Gastrocnemius medialis (tissue), 4 donors: ENCODE results near the gene PIP4K2A.
"Not testable (repeated sequence)": the region's sequence is repeated elsewhere in the genome, so short reads cannot be mapped to it uniquely, and the experiment has no call there.

Source experiments
- POLR2A ChIP-seq, 2 donors: fragments of 450-650 bp; IDR thresholded peaks; one replicate each; pipeline ENCODE4 v1.6.1; 2017; ENCODE audit warnings: antibody characterized with exemption in 2 of 2, mild to moderate bottlenecking in 2 of 2, moderate library complexity in 2 of 2
- TF ChIP-seq, protein P1 (sequence below), 5 experiments: fragments of 450-650 bp in 3 of 5; fragments of 200-600 bp in 2 of 5; sonication (generic) in 2 of 5; IDR thresholded peaks in 4 of 5; conservative IDR thresholded peaks in 1 of 5; 1 replicate in 4 of 5; 2 replicates in 1 of 5; pipeline ENCODE4 v1.5.1; 2016 to 2019; ENCODE audit warnings: antibody characterized with exemption in 5 of 5, mild to moderate bottlenecking in 3 of 5, moderate library complexity in 3 of 5

DNA sequence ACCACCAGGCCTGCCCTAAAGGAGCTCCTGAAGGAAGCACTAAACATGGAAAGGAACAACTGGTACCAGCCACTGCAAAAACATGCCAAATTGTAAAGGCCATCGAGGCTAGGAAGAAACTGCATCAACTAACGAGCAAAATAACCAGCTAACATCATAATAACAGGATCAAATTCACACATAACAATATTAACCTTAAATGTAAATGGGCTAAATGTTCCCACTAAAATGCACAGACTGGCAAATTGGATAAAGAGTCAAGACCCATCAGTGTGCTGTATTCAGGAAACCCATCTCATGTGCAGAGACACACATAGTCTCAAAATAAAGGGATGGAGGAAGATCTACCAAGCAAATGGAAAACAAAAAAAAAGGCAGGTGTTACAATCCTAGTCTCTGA lies 30.5 kb upstream of the PIP4K2A start:
- TF ChIP-seq, protein P1, sequence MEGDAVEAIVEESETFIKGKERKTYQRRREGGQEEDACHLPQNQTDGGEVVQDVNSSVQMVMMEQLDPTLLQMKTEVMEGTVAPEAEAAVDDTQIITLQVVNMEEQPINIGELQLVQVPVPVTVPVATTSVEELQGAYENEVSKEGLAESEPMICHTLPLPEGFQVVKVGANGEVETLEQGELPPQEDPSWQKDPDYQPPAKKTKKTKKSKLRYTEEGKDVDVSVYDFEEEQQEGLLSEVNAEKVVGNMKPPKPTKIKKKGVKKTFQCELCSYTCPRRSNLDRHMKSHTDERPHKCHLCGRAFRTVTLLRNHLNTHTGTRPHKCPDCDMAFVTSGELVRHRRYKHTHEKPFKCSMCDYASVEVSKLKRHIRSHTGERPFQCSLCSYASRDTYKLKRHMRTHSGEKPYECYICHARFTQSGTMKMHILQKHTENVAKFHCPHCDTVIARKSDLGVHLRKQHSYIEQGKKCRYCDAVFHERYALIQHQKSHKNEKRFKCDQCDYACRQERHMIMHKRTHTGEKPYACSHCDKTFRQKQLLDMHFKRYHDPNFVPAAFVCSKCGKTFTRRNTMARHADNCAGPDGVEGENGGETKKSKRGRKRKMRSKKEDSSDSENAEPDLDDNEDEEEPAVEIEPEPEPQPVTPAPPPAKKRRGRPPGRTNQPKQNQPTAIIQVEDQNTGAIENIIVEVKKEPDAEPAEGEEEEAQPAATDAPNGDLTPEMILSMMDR (IDR thresholded peaks at IDR 0.05 in 4 of 5, conservative IDR thresholded peaks at IDR 0.05 in 1 of 5), result not testable (repeated sequence)
- TF ChIP-seq POLR2A (IDR thresholded peaks at IDR 0.05), result not testable (repeated sequence)
